HG03103 (cell line): ENCODE measurements around the gene BRSK2.

ENCODE experiments used
- ATAC-seq: cut with Tn5 transposase; IDR thresholded peaks from one replicate; pipeline ENCODE4 v1.9.1; 2021; ENCODE audit warnings: low read depth; ENCODE audit not compliant: unreplicated experiment

The BRSK2 gene

DNA sequence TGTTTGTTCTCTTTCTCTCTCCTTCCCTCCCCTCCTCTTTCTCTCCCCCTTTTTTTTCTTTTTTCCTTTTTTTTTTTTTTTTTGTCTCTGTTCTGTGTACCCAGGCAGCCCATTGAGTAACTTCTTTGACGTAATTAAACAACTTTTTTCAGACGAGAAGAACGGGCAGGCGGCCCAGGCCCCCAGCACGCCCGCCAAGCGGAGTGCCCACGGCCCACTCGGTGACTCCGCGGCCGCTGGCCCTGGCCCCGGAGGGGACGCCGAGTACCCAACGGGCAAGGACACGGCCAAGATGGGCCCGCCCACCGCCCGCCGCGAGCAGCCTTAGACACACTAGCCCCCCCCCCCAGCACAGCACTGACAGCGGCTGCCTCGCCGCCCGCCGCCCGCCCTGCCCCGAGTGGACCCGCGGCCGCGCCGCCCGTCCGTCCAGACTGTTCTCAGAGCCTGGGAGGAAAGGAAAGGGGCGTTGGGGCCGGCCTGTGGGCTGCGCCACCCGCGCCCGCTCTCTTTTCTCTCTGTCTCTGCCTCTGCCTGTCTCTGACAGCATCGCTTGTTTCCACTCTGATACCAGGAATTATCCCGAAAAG is 70.8 kb downstream of the BRSK2 start:
- ATAC-seq = no peak

DNA sequence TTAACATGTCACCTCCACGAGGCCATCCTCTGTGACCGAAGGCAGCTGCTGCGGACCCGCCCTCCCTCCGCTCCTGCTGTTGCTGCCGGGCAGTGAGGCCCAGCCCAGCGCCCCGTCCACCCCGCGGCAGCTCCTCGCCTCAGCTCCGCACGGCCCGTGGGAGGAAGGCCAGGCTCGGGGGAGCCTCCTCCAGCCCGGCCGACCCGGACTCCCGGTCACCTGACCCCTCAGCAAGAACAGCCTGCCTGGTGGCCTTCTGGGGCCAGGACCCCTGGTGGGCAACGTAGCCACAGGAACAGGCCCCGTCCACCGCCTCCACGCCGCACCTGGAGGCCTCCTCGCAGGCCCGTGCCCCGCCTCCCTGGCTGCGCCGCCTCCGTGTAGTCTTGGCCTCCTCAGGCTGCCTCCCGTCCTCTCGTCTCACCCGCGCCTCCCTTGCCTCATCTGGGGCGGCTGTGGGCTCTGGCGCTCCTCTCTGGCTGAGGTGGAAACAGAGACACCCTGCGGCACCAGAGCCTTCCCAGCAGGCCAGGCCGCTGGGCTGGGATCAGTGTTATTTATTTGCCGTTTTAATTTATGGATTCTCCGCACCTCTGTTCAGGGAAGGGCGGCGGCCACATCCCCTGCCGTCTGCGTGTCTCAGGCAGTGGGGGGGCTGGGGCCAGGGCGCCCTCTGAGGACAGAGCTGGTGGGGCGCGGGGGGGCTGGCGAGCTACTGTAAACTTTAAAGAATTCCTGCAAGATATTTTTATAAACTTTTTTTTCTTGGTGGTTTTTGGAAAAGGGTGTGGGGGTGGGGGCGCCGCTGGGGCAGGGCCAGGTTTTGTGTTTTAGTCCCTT is 71.5 kb downstream of the BRSK2 start:
- no peak for ATAC-seq

DNA sequence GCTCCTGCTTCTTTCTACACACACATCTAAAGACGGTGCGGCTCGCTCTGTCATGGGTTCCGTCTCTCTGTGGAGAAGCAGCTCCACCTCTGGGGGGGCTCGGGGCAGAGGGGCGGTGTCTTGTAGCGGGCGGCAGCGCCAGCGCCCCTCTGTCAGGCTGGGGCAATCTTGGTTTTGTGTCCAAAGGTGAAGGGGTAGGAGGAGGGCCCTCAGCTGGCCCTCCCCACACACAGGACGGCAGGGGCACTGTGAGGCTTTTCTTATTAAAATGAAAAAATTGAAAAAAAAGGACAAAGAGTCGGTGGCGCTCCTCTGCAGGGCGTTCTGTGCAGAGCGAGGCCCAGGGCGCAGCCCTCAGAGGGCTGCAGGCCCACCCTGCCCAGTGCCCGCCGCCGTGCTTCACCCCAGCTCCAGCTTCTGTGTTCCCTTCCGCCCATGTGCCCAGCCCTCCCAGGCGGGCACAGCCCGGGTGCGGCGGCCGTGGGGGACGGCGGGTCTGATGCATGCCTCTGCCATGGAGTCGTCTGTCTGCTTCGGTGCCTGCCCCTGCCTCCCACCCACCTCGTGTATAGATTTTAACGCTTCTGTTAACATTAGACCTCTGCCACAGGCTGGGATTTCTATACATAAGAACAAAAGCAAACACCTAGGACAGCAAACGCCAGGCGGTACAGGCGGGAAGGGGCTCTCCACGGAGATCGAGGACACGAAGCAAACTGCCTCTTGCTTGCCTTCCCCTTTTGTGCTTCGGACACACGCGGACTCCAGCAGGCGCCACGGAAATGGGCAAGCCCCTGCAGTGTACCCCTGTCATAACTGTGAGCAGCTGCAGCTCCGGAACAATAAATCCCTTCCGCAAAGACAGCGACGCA is 72.3 kb downstream of the BRSK2 start:
- ATAC-seq = no peak

DNA sequence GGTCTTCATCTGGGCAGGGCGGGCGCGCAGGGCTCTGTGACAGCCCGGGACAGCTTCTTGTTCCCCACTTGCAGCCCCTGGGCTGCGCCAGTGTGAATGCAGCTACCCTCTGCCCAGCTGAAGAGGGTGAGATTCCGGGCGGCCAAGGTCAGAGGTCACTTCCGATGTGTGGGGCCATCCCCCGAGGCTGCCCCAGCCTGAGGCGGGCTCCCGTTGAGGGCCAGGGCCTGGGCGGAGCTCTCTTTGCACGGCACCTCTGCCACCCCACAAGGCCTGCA is 72.9 kb downstream of the BRSK2 start:
- ATAC-seq = no peak

DNA sequence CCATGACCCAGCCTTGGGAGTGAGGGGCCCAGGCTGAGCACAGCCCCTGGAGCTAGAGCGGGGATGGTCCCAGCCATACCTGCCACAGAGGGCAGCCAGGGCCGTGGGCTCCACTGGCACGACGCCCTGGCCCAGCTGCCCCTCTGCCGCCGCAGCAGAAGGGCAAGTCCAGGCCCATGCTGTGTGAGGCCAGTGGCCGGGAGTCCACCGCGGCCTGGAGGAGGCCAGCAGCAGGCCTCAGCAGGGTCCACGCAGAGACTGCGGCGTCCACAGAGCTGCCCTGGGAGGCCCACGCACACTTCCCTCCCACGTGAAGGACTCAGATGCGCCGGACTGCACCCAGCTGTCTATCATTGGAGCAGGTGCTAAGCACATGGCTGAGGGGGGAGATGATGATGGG is 73.3 kb downstream of the BRSK2 start:
- ATAC-seq = no peak

DNA sequence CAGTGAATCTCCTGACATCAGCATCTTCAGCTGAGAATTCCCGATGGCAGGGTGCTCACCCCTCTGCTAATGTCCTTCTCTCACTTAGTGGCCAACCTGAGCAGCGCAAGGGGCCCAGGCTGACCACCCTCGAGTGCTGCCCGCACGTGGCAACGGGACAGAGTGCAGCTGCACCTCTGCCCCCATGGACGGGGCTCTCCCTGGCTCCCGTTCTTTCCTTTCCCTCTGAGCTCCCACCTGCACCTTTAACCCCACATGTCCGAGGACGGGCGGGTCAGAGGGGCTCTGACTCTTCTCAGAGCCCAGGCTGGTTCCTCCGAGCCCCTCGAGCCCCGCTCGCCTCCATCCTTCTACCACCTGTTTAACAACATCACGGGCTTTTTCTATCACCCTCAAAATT is 77.0 kb downstream of the BRSK2 start:
- no peak for ATAC-seq

DNA sequence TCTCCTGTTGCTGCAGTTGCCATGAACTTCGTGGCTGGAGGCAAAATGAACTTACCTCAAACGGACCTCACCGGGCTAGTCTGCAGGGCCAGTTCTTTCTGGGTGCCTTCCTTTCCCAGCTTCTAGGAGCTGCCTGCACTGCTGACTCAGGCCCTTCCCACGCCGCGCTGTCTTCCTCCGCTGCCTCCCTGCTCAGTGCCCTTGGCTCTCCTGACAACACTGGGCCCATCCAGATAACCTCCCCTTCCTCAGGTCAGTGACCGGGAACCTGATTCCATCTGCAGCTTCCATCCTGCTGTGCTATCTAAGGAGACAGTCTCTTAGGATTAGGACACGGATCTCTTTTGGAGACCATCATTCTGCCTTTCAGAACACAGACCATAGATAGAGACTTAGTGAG is 77.5 kb downstream of the BRSK2 start:
- ATAC-seq = no peak

DNA sequence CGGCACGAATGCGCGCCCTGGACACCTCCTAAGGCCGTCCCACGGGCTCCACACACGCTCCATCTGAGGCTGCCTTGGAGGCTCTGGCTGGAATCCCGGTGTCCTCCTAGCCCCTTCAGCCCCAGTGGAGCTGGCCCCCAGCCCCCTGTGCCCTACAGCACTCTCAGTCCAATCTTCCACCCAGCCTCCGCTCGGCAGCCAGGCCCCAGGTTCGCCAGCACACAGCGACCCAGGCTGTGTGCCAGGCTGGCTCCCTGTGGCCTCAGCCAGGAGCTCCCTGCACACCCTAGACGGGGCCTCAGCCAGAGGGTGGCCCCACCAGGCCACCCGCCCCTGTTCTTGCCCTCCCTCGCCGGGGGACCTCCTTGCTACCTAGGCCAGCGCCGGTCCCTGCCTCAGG is 78.3 kb downstream of the BRSK2 start:
- no peak for ATAC-seq

DNA sequence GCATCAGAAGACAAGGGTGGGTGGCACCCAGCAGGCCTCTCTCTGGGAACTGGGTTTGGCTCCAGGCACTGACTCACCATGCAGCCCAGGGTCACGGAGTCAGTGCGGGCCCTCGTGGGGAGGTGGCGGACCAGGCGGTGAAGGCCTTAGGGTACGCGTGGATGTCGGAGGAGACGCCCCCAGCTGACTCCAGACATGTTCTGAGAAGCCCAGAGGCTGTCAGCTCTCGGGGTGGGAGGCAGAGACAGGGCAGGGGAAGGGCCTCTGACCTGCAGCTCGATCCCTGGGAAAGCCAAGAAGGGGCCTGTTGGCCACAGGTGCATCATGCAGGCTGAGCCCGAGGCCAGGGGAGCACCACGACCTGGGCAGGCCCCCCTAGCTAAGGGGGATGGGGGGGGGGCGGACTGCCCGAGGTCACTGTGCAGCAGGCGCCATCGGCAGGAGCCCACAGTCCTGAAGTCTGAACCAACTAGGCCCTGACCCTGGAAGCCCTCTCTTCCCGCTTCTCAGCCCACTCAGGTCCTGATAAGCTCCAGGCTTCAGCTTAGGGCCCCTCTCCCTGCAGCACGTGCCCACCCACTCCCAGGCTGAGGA is 78.8 kb downstream of the BRSK2 start:
- no peak for ATAC-seq

DNA sequence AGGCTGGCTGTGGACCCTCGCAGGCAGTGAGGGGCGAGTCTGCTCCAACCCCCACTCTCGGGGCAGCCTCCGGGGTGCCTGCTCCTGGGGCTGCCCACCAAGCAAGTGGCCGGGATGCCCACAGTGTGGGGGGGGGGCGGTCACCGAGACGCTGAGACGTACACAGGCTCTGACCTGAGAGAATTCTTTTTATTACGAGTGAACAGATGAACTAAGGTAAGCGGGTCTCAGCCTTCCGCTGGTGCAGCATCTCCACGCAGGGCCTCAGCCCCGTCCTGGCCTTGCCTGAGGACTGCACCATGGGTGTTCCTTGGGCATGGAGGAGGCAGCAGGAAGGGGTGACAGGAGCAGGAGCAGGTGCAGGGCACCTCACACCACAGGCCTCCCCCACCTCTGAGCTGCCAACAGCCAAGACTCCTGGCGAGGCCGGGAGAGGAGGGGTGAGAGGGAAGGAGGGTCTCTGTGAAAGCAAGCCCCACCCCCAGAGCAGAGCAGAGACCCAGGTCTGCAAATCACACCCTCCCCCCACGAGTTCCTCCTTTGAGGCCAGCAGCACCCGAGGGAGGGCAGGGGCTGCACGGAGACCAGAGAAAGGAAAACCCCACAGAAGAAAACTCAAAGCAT is 79.7 kb downstream of the BRSK2 start:
- ATAC-seq = no peak

DNA sequence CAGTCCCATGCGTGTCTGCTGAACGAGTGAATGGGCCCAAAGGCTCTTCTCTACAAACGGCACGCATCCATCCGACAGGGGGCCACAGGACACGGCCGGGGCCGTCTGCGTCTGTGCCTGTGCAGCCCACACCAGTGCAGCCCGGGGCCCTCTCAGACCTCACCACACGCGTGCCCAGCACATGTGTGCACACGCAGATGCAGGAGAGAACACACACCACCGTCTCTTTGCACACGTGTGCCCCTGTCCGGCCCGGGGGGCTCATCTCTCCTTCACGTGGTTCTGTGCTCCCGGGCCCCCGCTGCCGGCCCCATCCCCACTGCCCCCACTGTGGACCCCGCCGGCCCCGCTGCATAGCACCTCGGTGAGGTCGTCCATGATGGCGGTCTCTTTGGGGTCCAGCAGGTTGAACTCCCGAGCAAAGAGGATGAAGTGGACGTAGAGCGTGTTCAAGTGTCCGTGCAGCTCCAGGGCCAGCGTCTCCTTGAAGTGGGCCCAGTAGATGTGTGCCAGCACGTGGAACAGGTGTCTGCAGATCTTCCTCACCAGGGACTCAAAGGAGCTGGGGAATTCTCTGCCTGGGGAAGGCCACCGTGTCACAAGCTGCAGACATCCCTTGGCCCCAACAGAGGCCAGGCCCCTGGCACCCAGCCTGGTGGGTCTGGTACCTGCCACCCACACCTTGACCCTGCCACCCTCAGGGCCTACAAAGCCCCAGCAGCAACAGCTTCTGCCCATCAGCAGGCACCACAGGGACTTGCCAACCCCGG is 80.4 kb downstream of the BRSK2 start:
- ATAC-seq = no peak

DNA sequence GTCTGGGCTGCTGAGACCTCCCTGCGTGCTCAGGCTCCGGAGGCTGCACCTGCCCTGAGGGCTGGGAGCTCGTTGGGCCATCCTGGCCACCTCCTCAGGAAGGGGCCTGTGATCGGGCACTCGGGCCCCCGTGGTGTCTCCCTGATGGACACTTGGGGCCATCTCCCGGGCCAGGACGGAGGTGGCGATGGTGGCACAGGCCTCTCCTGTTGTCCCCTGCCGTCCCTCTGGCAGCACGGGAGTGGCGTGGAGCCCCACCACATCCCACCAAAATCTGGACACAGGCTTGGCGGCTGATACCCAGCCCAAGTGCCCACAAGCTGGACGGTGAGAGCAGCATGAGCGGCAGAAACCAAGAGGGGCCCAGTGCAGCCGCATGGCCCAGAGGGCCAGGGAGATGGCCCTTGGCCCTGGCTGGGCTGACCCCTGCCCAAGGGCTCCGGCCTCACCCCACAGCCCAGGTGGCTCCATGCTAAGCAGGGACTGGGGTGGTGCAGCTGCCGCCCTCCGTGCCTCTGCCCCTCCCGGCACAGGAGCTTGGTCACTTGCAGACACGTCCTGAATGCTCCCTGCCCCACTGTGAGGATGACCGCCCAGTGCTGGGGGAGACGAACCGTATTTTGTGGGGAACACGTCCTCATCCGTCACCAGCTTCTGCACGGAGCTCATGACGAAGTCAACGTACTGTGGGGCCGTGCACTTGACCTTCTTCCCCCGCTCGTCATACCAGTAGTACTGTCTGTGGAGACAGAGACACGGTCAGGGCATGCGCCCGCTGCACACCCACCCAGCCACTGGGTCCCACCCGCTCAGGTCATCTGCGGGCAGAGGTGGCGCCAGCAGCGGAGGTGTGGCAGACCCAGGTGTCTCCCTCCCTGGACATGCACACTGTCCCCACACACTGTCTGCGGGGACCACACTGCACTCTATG is 81.2 kb downstream of the BRSK2 start:
- ATAC-seq = no peak

DNA sequence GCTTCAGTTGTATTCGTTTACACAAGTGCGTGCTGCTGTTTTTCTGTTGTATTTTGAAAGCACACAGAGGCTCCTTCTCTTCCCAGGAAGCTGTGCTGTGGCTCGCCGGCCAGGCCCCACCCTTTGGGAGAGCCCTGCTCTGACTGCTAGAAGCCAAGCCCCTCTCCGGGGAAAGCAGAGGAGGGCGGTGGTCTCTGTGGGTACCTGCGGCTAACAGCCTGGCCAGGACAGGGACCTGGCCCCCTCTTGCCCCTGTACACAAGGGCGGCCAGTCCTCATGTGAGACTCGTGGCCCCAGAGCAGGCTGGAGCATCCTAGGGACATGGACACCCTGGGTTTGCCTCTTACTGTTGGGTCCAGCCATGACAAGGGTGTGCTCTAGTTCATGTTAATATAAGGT is 82.0 kb downstream of the BRSK2 start:
- ATAC-seq = no peak

DNA sequence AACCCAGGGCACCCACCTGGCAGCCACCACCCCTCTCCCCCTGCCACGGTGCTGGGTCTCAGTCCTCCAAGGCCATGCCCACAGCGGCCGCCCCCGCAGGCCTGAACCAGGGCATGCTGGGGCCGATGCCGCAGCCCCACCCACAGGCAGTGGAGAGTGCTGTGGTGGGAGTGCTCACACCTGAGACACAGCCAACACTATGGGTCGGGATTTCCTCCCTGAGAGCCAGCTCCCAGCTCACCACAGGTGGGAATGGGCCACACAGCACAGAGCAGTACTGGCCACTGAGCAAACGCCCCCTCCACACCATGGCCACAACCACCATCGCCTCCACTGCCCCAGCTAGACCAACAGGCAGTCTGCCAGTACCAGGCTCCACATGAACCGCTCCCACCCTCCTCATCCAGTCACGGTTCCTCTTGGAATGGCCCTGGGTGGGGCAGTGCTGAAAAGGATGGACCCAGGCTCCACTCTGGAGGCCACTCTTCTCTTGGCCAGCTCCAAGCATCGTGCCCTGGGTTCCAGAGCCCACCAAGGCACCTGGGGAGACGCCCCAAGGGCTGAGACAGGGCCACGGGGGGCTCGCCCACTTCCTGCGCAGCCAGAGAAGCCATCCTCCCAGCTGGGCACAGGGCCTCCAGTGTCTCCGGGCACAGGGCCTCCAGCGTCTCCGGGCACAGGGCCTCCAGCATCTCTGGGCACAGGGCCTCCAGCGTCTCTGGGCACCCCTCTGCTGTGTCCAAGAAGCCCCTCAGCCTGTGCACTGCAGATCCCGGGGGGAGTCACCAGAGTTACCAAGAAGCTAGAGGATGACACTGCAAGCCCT is 82.7 kb downstream of the BRSK2 start:
- no peak for ATAC-seq

DNA sequence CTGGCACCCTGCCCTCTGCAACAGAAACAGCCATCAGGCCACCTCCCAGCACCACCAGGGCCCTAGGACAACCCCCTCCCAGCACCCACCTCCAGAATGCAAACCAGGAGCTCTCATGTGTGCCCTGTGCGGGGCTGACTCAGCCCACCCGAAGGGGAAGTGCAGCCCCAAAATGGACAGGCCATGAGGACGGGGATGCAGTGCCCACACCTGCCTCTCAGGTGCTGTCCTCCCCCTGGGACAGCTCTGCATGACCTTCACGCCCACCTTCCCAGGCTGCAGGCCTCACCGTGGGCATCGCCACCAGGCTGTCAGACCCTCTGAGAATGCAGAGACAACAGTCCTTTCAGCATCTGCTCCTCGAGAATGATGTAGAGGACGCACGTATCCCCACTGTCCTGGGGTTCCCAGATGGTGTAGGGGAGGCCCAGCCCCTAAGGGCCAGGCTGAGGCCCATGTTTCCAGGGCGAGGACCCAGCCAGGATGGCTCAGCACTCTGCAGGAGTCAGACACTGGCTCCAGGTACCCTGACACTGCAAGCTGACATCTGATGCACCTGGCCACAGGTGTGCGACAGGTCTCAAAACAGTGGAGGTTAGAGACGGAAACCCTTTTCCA is 83.4 kb downstream of the BRSK2 start:
- no peak for ATAC-seq

DNA sequence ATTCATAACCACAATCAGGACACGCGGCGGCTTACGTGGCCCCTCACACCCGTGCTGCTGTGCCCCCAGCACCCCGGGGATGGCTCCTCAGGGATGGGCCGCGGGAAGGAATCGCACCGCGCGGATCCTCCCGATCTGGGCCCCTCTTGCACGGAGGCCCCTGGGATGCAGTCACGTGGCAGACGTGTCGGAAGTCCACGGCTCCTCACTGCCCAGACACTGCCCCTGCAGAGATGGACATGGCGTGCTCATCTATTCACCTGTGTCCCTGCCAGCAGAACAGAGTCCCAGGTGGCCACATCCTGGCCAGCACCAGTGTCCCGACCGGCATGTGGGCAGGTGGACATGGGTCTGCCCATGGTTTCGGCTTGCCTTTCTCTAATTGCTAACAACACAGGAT is 84.1 kb downstream of the BRSK2 start:
- no peak for ATAC-seq

DNA sequence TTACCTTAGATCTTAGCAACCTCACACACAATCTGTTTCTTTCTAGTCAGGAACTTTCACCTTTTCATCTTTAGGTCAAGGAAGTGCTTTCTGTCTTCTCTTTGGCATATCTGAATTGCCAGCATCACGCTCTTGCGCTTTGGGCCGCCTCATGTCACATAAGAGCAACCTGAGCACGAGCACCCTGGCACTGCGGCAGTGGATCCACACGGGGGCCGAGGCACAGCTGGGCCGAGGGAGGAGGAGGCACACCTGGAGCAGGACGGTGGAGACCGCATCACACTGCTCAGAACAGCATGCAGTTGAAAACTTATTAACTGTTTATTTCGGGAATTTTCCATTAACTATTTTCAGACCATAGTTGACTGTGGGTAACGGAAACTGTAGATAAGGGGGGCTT is 86.1 kb downstream of the BRSK2 start:
- ATAC-seq = no peak
